WTC11 (cell line): ENCODE data around the gene RALA. TPM values are rescaled to one million over a fixed set of nuclear protein-coding genes. Genes with fewer than 3 reads are reported as not detected.

Source experiments
- ATAC-seq: fragments of 200-7000 bp; cut with Tn5 transposase; 2 replicates; pipeline ENCODE4 v1.10.0; 2021; ENCODE audit warnings: mild to moderate bottlenecking, moderate library complexity
- CTCF ChIA-PET: fragments of 300-600 bp; sonication (Branson Sonifier 250); formaldehyde crosslinking; loops from one replicate; lab custom pipeline; 2021; ENCODE audit warnings: antibody characterized with exemption; lab: Charles Lee
- POLR2A ChIA-PET: fragments of 350-600 bp; sonication (Branson Sonifier 250); formaldehyde crosslinking; loops from one replicate; lab custom pipeline; 2021; ENCODE audit warnings: antibody characterized with exemption; lab: Charles Lee
- DNase-seq: peaks from one replicate; pipeline ENCODE4 v3.0.0; 2021; ENCODE audit warnings: low spot score
- H3K27ac Mint-ChIP-seq: 2 replicates; pipeline ENCODE4 v1.8.0; 2021; ENCODE audit warnings: mixed read lengths
- H3K27me3 Mint-ChIP-seq: 2 replicates; pipeline ENCODE4 v1.8.0; 2021; ENCODE audit warnings: low read depth, mild to moderate bottlenecking, moderate library complexity, mixed read lengths
- H3K36me3 Mint-ChIP-seq: 2 replicates; pipeline ENCODE4 v1.8.0; 2021; ENCODE audit warnings: mixed read lengths
- H3K4me1 Mint-ChIP-seq: 2 replicates; pipeline ENCODE4 v1.8.0; 2022; ENCODE audit warnings: mixed read lengths
- H3K4me3 Mint-ChIP-seq: 2 replicates; pipeline ENCODE4 v1.8.0; 2021; ENCODE audit warnings: mild to moderate bottlenecking, moderate library complexity, mixed read lengths
- H3K9me3 Mint-ChIP-seq: 2 replicates; pipeline ENCODE4 v1.8.0; 2021; ENCODE audit warnings: mixed read lengths
- ARID4B ChIP-seq: sonication (generic); formaldehyde crosslinking; IDR thresholded peaks from 2 replicates; pipeline ENCODE4 v1.8.0; 2023; ENCODE audit warnings: missing genetic modification reagents, mild to moderate bottlenecking, borderline replicate concordance
- ATF2 ChIP-seq: sonication (generic); formaldehyde crosslinking; IDR thresholded peaks from 2 replicates; pipeline ENCODE4 v1.8.1; 2022; ENCODE audit warnings: low read depth, missing genetic modification reagents, borderline replicate concordance
- ATF6 ChIP-seq: sonication (generic); formaldehyde crosslinking; IDR thresholded peaks from 2 replicates; pipeline ENCODE4 v1.8.1; 2023; ENCODE audit warnings: mild to moderate bottlenecking, missing genetic modification reagents
- CREM ChIP-seq: sonication (generic); formaldehyde crosslinking; IDR thresholded peaks from 2 replicates; pipeline ENCODE4 v1.8.1; 2022; ENCODE audit warnings: mild to moderate bottlenecking, missing genetic modification reagents, moderate library complexity
- FOXJ3 ChIP-seq: sonication (generic); formaldehyde crosslinking; IDR thresholded peaks from 2 replicates; pipeline ENCODE4 v1.9.0; 2021; ENCODE audit warnings: missing genetic modification reagents, mild to moderate bottlenecking, borderline replicate concordance
- FOXP4 ChIP-seq: sonication (generic); formaldehyde crosslinking; IDR thresholded peaks from 2 replicates; pipeline ENCODE4 v1.8.0; 2022; ENCODE audit warnings: mild to moderate bottlenecking, missing genetic modification reagents
- HMGXB4 ChIP-seq: sonication (generic); formaldehyde crosslinking; IDR thresholded peaks from 2 replicates; pipeline ENCODE4 v1.8.1; 2023; ENCODE audit warnings: mild to moderate bottlenecking, moderate library complexity, missing genetic modification reagents
- IRF1 ChIP-seq: sonication (generic); formaldehyde crosslinking; IDR thresholded peaks from 2 replicates; pipeline ENCODE4 v1.8.0; 2023; ENCODE audit warnings: missing genetic modification reagents
- NR1H2 ChIP-seq: sonication (generic); formaldehyde crosslinking; IDR thresholded peaks from 2 replicates; pipeline ENCODE4 v1.9.0; 2021; ENCODE audit warnings: mild to moderate bottlenecking, moderate library complexity, missing genetic modification reagents
- NR2C2 ChIP-seq: sonication (generic); formaldehyde crosslinking; IDR thresholded peaks from 2 replicates; pipeline ENCODE4 v1.8.0; 2022; ENCODE audit warnings: mild to moderate bottlenecking, missing genetic modification reagents
- NR3C1 ChIP-seq: sonication (generic); formaldehyde crosslinking; conservative IDR thresholded peaks from 2 replicates; pipeline ENCODE4 v1.8.1; 2023; ENCODE audit warnings: low read depth, mild to moderate bottlenecking, missing genetic modification reagents
- TCF7 ChIP-seq: sonication (generic); formaldehyde crosslinking; IDR thresholded peaks from 2 replicates; pipeline ENCODE4 v1.8.0; 2022; ENCODE audit warnings: mild to moderate bottlenecking, low read depth, missing genetic modification reagents, moderate library complexity
- USF1 ChIP-seq: sonication (generic); formaldehyde crosslinking; IDR thresholded peaks from 2 replicates; pipeline ENCODE4 v1.8.0; 2022; ENCODE audit warnings: mild to moderate bottlenecking, missing genetic modification reagents
- ZBTB43 ChIP-seq: sonication (generic); formaldehyde crosslinking; IDR thresholded peaks from 2 replicates; pipeline ENCODE4 v1.8.1; 2023; ENCODE audit warnings: mild to moderate bottlenecking, missing genetic modification reagents
- ZNF121 ChIP-seq: sonication (generic); formaldehyde crosslinking; IDR thresholded peaks from 2 replicates; pipeline ENCODE4 v1.8.0; 2023; ENCODE audit warnings: missing genetic modification reagents
- ZNF416 ChIP-seq: fragments of 250-450 bp; sonication (Bioruptor Pico); IDR thresholded peaks from 2 replicates; pipeline ENCODE4 v1.9.0; 2021; ENCODE audit warnings: mild to moderate bottlenecking, inconsistent platforms
- total RNA-seq: library from RNA; stranded (reverse); gene quantifications from 3 replicates; pipeline ENCODE4 v1.2.3, GENCODE V29; 2021

RALA gene
- total RNA-seq, 1 experiment from 2014 or later = 57.3 TPM

- TF ChIP-seq USF1 (CRISPR knock-in tag) = no peak
- no peak for TF ChIP-seq ATF2
- peak; percentile 37; the same call in 1 of the 2 replicates for TF ChIP-seq HMGXB4 (CRISPR knock-in tag)
- no peak for TF ChIP-seq NR1H2
- TF ChIP-seq, all 79 proteins: peak for 3
Measured at GRCh38 chr7:39733881-39734632, 110.7 kb downstream of the RALA start (continued).

GRCh38 chr7:39734633-39735004 is 111.2 kb downstream of the RALA start:
- POLR2A ChIA-PET = interaction anchor here (2.5 kb wide), 1 partner anchor 111 kb away, joined by 21 read pairs; the partner anchor contains the start of gene RALA
- Mint-ChIP-seq H3K27me3 (peaks cover 23% of the 10 kb centered on the region), H3K9me3 (no peaks in the 10 kb centered on the region), H3K4me1 (peaks cover 30% of the 10 kb centered on the region), H3K27ac (peak overlapping the region; percentile 53; the same call in 1 of the 2 replicates), H3K36me3 (no peaks in the 10 kb centered on the region; the same call in 1 of the 2 replicates), H3K4me3 (peak overlapping the region; percentile 69)
- DNase-seq = no peak
- TF ChIP-seq NR2C2 (CRISPR knock-in tag) = no peak
- no peak for TF ChIP-seq FOXJ3
- TF ChIP-seq ARID4B (CRISPR knock-in tag) = no peak
- no peak for ATAC-seq
- CTCF ChIA-PET = interaction anchor here (2.0 to 4.8 kb wide), 3 partner anchors 11 to 154 kb away, joined by 10 to 42 read pairs (median 12); no protein-coding TSS in a partner anchor

- DNase-seq = no peak
- H3K36me3 Mint-ChIP-seq = no peaks in the 10 kb centered on the region; the same call in 1 of the 2 replicates
- CTCF ChIA-PET = interaction anchor here (0.9 to 4.8 kb wide), 4 partner anchors 10 to 156 kb away, joined by 3 to 42 read pairs (median 6); no protein-coding TSS in a partner anchor
- H3K27me3 Mint-ChIP-seq = peaks cover 22% of the 10 kb centered on the region
- H3K4me1 Mint-ChIP-seq = peaks cover 30% of the 10 kb centered on the region
- no peaks in the 10 kb centered on the region for H3K9me3 Mint-ChIP-seq
- H3K27ac Mint-ChIP-seq = no peak overlapping the region
- POLR2A ChIA-PET = interaction anchor here (1.2 kb wide), 1 partner anchor 113 kb away, joined by 3 read pairs; no protein-coding TSS in a partner anchor
- peak overlapping the region; percentile 42 for H3K4me3 Mint-ChIP-seq
- no peak for ATAC-seq
- TF ChIP-seq FOXP4 (CRISPR knock-in tag) (no peak), CREM (no peak), ZNF121 (CRISPR knock-in tag) (no peak), TCF7 (CRISPR knock-in tag) (no peak), ZNF416 (CRISPR knock-in tag) (no peak), ZBTB43 (CRISPR knock-in tag) (no peak), ATF6 (CRISPR knock-in tag) (no peak), NR1H2 (no peak), IRF1 (CRISPR knock-in tag) (no peak), NR3C1 (CRISPR knock-in tag) (no peak)
Measured at GRCh38 chr7:39735903-39736302, 112.5 kb downstream of the RALA start.
